Activated T-cell treated with anti-CD3 and anti-CD28 coated beads, Interleukin-2, amount 50 U/mL, for 1 hour (primary cell): ENCODE data around the gene SNAPC2.
"Not testable (repeated sequence)": the region's sequence is repeated elsewhere in the genome, so short reads cannot be mapped to it uniquely, and the experiment has no call there.

Source experiments
- DNase-seq: peaks from one replicate; pipeline ENCODE4 v3.0.0-alpha.2; 2020

Gene SNAPC2

DNA sequence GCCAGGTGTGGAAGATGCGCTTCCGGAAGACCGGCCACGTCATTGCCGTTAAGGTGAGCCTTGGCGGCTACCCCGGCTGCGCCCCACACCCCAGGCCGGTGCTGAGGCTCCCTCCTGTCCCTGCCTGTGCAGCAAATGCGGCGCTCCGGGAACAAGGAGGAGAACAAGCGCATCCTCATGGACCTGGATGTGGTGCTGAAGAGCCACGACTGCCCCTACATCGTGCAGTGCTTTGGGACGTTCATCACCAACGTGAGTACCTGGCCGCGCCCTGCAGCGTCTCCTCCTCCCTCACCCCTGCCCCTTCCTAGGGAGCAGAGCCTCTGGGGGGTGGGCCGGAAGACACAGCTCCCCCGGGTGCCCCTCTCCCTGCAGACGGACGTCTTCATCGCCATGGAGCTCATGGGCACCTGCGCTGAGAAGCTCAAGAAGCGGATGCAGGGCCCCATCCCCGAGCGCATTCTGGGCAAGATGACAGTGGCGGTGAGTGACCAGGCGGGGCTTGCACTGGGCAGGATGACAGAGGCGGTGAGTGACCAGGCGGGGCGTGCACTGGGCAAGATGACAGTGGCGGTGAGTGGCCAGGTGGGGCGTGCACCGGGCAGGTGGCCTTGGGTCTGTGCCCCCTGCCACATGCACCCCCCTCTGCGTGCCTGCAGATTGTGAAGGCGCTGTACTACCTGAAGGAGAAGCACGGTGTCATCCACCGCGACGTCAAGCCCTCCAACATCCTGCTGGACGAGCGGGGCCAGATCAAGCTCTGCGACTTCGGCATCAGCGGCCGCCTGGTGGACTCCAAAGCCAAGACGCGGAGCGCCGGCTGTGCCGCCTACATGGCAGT, 9.6 kb upstream of the SNAPC2 start:
- DNase-seq, result no peak

DNA sequence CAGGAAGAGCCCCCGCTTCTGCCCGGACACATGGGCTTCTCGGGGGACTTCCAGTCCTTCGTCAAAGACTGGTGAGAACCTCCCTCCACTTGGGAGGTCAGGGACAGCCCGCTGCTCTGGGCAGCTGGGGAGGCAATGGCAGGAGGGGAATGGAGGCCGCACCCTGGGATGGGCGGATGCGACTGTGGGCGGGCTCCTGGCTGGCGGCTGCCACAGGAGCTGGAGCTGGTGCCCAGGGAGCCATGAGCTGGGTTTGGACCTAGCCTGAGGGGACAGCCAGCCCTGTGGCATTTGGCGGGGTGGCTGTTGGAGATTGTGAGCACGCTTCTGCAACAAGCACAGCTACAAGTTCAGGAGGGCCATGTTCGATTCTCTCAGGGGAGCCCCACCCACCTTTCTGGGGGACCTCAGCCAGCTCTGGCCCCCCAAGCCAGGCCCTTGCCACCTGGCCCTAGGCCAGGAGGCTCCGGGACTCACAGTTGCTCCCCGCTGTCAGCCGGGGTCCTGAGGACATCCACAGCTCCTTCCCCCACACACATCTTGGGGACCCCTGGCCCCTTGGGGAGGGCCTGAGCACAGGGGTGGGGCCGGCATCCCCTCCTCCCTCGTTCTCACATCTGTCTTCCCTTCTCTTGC, 8.5 kb upstream of the SNAPC2 start:
- no peak for DNase-seq

DNA sequence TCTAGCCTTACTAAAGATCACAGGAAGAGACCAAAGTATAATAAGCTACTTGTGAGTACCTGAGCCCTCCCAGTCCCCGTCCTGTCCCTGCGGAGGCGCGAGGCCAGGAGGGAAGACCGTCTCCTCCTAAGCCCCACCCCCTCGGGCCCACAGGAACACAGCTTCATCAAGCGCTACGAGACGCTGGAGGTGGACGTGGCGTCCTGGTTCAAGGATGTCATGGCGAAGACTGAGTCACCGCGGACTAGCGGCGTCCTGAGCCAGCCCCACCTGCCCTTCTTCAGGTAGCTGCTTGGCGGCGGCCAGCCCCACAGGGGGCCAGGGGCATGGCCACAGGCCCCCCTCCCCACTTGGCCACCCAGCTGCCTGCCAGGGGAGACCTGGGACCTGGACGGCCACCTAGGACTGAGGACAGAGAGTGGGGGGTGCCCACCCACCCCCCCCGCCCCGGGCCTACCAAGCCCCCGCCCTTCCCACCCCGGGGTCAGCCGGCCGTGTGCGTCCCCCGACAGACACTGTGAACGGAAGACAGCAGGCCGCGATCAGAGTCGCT, 7.9 kb upstream of the SNAPC2 start:
- no peak for DNase-seq

DNA sequence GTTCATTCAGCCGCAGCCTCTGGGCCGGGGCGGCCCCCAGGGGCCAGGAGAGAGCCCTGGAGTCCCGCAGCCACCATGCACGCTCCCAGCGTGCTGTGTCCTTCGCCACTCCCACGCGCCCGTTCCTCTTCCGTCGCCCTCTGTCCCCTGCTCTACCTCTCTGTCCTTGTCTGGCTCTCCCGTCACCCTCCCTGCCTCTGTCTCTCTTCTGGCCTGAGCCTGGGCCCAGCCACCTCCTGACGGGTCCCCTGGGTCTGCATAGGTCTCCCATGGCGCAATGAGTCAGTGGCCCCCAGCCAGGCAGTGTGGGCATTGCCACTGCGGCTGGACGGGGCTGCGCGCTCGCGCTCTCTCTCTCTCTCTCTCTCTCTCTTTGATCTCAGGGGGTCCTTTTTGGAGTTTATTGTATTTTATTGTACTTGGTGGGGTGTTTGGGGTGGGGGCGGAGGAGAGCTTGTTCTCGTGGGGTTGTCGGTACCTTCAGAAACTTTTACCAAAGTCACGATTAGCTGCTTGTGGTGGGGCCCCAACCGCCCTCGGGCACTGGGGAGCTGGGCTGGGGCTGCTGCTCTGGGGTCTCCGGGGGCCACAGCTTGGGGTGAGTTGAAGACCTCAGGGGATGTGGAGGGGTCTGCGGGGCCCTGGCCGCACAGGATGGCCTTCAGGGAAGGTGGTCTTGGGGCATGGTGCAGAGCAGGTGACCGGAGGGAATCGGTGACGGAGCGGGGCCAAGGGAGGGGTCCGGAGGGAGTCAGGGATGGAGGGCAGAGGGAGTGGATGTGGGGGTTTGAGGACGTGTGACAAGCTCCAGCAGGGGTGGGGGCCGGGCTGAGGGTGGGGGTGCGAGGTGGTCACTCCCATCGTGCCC, 7.2 kb upstream of the SNAPC2 start:
- DNase-seq, result no peak

- DNase-seq, result no peak
Measured at GRCh38 chr19:7913652-7914051, 6.5 kb upstream of the SNAPC2 start.

- no peak for DNase-seq
Measured at GRCh38 chr19:7914099-7914498, 6.0 kb upstream of the SNAPC2 start.

DNA sequence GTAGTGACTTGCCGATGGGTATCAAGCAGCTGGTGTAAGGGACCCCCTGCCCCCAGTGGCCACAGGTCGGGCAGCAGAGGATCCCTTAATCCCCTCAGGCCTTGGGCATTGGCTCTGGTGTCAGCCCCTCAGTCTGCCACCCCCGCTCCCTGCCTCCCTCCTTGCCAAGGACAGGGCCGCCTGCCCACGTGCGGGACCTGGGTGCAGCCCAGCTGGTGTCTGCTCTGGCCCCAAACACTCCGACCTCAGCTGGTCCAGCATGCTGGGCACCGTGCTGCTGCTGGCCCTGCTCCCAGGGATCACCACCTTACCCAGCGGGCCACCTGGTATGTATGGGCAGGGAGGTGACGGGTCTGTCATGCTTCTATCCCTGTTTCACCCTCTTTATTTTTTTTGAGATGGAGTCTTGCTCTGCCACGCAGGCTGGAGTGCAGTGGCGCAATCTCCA, 5.5 kb upstream of the SNAPC2 start, which contains the start of gene TGFBR3L:
TSS of gene TGFBR3L (plus strand) at position 233 of the 448 bp plus-strand sequence.
- DNase-seq, result no peak

GRCh38 chr19:7915250-7916102, 4.7 kb upstream of the SNAPC2 start:
- DNase-seq, result no peak

DNA sequence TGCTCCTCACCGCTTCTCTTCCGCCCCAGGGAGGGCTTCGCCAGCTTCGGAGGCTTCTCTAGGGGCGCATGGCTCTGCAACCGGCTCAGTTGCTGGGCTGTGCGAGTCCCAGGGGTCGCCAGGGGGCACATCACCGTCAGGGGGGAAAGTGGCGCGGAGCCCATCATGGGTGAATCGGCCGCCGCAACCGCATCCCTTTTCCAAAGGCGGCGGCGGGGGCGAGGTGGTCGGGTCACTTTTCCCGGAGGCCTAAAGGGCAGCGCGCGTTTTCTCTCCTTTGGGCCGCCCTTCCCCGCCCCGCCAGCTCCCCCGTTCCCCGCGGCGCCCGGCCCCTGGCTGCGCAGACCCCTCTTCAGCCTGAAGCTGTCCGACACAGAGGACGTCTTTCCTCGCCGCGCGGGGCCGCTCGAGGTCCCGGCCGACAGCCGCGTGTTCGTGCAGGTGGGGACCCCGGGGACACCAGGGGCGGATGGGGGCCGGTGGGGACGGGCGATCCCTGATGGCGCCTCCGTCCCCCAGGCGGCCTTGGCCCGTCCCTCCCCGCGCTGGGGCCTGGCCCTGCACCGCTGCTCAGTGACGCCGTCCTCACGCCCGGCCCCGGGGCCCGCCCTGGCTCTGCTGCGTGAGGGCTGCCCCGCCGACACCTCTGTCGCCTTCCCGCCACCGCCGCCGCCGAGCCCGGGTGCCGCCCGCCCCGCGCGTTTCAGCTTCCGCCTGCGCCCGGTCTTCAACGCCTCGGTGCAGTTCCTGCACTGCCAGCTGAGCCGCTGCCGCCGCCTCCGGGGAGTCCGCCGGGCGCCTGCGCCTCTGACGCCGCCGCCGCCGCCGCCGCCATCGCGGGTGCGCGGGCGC, 3.8 kb upstream of the SNAPC2 start:
- DNase-seq, result peak; percentile 59

GRCh38 chr19:7916955-7917266, 3.2 kb upstream of the SNAPC2 start:
- no peak for DNase-seq

DNA sequence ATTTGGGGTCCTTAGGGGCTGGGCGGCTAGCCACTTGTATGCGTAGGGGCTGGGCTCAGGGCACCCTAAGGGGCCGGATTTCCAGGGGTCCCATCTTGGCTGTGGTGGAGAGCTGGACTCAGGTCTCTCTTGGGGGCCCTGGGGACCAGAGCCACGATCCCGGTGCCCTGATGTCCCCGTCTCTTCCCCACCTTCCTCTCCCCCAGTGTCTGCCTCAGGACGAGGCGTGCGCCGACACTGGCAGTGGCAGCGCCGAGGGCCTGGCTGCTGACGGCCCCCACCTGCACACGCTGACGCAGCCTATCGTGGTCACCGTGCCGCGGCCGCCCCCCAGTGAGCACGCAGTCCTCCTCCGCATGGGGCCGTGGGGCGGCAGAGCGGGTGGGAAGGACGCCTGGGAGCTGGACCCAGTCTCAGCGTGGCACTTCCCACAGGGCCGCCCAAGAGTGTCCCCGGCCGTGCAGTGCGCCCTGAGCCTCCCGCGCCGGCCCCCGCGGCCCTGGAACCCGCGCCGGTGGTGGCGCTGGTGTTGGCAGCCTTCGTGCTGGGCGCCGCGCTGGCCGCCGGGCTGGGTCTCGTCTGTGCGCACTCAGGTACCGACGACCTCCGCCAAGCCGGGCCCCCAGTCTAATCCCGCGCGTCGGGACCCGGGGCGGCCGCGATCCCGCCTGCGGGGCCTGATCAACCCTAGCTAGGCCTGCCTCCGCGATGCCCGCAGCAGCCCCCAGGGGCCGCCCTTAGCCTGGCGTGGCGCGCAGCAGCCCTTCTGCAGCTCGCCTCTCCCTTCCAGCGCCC, 2.7 kb upstream of the SNAPC2 start:
- peak; percentile 72 for DNase-seq

GRCh38 chr19:7918062-7918614, 2.0 kb upstream of the SNAPC2 start:
- DNase-seq, result not testable (repeated sequence)

GRCh38 chr19:7918615-7919421, 1.3 kb upstream of the SNAPC2 start:
- no peak for DNase-seq

- DNase-seq, result peak; percentile 99
Measured at GRCh38 chr19:7920519-7921301, 572 bp downstream of the SNAPC2 start.

GRCh38 chr19:7921302-7921966, 1.3 kb downstream of the SNAPC2 start:
- no peak for DNase-seq

- DNase-seq, result no peak
Measured at GRCh38 chr19:7921967-7922835, 2.1 kb downstream of the SNAPC2 start.

GRCh38 chr19:7922836-7923195, 2.7 kb downstream of the SNAPC2 start:
- no peak for DNase-seq
